HL-60 (cell line): Measurements from ENCODE around the gene ADGRB3.

ENCODE experiments used
- DNase-seq, 2 experiments: peaks; one replicate each; pipeline ENCODE4 v3.0.0-alpha.2; 2010 to 2020; ENCODE audit warnings: low read depth in 1 of 2, low spot score in 1 of 2
- H3K27ac ChIP-seq: fragments of 250-450 bp; sonication (Bioruptor Pico); replicated peaks from 2 replicates; pipeline ENCODE4 v1.5.1; 2020; ENCODE audit warnings: mild to moderate bottlenecking, moderate library complexity
- H3K27me3 ChIP-seq: fragments of 250-450 bp; sonication (Bioruptor Pico); 2 replicates; pipeline ENCODE4 v1.5.1; 2021; ENCODE audit warnings: mild to moderate bottlenecking, moderate library complexity; ENCODE audit not compliant: insufficient read depth, poor library complexity, severe bottlenecking
- H3K4me3 ChIP-seq: replicated peaks from 2 replicates; pipeline ENCODE4 v1.5.1; 2011; ENCODE audit warnings: mild to moderate bottlenecking, control low read depth, low read length; ENCODE audit not compliant: insufficient read depth
- GABPA ChIP-seq: IDR thresholded peaks from 2 replicates; pipeline ENCODE4 v1.6.1; 2012; ENCODE audit warnings: low read depth
- POLR2AphosphoS5 ChIP-seq: IDR thresholded peaks from 2 replicates; pipeline ENCODE4 v1.6.1; 2012; ENCODE audit warnings: low read depth
- REST ChIP-seq: IDR thresholded peaks from 2 replicates; pipeline ENCODE4 v1.6.1; 2012; ENCODE audit warnings: low read depth; ENCODE audit not compliant: insufficient replicate concordance
- SPI1 ChIP-seq: IDR thresholded peaks from 2 replicates; pipeline ENCODE4 v1.6.1; 2012; ENCODE audit warnings: low read depth, mild to moderate bottlenecking, borderline replicate concordance
- TF ChIP-seq, protein P1 (sequence below): IDR thresholded peaks from one replicate; pipeline ENCODE4 v1.5.1; 2011; ENCODE audit warnings: low read length, control low read depth, inconsistent platforms; ENCODE audit not compliant: insufficient read depth

The ADGRB3 gene

DNA sequence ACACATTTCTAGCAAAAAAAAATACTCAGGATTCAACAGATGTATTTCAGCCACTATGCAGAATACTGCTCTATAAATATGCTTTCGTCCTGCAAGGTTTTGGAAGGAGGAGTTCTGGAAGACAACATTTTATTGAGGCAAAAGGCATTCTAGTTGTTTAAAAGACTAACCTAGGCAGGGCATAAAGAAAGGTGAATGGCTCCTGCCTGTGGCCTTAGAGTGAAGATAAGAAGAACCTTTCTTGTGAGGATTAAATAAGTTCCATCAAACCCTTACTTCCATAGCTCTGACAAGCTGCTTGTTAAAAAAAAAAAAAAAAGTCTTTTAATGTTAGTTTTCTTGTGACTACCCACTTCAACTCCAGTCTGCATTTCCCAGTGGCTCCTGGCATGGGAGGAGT is 139.8 kb downstream of the ADGRB3 start:
- no peak overlapping the region for H3K4me3 ChIP-seq
- H3K27me3 ChIP-seq = peaks cover 3% of the 10 kb centered on the region
- TF ChIP-seq, protein P1, sequence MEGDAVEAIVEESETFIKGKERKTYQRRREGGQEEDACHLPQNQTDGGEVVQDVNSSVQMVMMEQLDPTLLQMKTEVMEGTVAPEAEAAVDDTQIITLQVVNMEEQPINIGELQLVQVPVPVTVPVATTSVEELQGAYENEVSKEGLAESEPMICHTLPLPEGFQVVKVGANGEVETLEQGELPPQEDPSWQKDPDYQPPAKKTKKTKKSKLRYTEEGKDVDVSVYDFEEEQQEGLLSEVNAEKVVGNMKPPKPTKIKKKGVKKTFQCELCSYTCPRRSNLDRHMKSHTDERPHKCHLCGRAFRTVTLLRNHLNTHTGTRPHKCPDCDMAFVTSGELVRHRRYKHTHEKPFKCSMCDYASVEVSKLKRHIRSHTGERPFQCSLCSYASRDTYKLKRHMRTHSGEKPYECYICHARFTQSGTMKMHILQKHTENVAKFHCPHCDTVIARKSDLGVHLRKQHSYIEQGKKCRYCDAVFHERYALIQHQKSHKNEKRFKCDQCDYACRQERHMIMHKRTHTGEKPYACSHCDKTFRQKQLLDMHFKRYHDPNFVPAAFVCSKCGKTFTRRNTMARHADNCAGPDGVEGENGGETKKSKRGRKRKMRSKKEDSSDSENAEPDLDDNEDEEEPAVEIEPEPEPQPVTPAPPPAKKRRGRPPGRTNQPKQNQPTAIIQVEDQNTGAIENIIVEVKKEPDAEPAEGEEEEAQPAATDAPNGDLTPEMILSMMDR = no peak
- TF ChIP-seq POLR2AphosphoS5 (no peak), SPI1 (no peak), GABPA (no peak), REST (no peak)
- no peak overlapping the region for H3K27ac ChIP-seq
- DNase-seq = no peak

DNA sequence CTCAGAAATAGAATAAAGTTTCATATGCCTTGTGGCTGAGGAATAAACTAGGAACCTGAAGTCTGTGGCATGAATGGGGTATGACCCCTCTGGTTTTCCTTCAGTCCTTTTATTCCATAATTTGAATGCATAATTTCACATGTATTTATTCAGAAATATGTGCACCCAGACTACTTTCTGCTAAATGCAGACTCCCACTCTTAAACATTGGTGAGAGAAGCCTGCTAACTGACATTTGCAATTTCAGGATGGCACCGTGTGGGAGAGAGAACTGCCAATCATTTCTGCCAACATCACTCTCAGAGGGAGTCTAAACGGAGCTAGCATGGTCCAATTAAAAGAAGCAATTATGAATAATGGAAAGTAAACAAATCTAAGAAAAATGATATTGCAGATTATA is 141.3 kb downstream of the ADGRB3 start:
- no peak for DNase-seq
- no peak overlapping the region for H3K27ac ChIP-seq
- H3K4me3 ChIP-seq = no peak overlapping the region
- no peak for TF ChIP-seq GABPA
- TF ChIP-seq, protein P1 = no peak
- TF ChIP-seq POLR2AphosphoS5 = no peak
- no peak for TF ChIP-seq SPI1
- no peak for TF ChIP-seq REST
- H3K27me3 ChIP-seq = peaks cover 3% of the 10 kb centered on the region

DNA sequence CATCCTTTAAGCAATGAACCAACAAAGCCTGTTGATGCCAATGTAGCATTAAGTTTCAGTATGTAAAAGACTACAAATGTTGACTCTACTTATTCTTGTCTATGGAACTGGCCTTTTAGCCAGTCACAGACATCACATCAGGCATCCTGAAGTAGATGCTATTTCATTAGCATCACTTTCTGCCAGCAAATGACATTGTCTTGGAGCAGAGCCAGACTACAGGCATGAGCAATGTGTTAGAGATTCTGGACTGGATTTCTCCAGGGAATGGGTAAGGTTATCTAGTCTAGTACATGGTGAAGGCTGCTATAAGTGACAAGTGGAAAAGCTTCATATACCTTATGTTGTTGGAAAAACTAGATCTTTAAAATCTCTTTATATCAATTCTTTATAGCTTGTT is 142.9 kb downstream of the ADGRB3 start:
- TF ChIP-seq POLR2AphosphoS5 (no peak), REST (no peak), SPI1 (no peak), GABPA (no peak)
- TF ChIP-seq, protein P1 = no peak
- no peak overlapping the region for H3K4me3 ChIP-seq
- no peak for DNase-seq
- H3K27ac ChIP-seq = no peak overlapping the region
- H3K27me3 ChIP-seq = peaks cover 3% of the 10 kb centered on the region
